ENCODE data around the gene PYGL. TPM values are rescaled to one million over a fixed set of nuclear protein-coding genes. Genes with fewer than 3 reads are reported as not detected.

PYGL gene
- polyA plus RNA-seq, 1 donor (not counting 4 experiments of a cell fraction or from before 2014, with no cell fraction given): 331 TPM

DNA sequence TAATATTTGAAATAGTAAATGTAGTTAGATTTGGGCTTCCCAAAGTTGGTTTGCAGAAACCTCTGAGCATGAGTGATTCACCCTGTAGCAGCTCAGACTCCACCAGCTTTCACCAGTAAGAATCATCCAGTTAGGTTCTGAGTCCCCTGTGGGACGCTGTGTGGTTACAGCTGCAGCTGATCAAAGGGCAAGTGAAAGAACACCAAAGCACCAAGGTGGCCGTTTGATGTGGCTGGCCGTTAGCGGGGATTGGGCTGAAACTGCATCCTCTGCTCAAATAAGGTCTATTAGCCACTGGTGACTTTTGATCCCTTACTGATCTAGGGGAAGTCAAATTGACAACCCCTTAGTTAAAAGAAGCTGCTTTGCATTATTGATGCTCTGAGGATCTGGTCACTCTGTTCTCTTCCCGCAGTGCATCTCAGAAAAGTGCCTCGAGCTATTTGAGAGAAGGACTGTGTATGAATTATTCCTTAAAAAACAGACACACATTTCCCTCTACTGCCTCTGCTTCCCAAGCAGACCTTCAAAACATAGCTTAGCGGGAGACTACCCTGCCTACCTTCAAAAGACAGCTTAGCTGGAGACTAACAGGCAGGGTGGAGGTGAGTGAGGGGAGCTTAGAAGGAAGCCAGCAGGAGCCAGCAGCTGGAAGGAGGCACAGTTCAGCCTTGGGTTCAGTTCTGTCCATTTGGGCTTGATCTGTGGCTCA is 68.8 kb downstream of the PYGL start:
- FAIRE-seq (no peak), DNase-seq (ENCODE audit: low read depth, low spot score) (no peak)
- H3K4me1 ChIP-seq (ENCODE audit: control insufficient read depth, extremely low read depth, insufficient read depth, low read length): no peaks in the 10 kb centered on the region
- no peak overlapping the region for H3K9ac ChIP-seq (ENCODE audit: control insufficient read depth, extremely low read depth, insufficient read depth, low read length)
- H3K79me2 ChIP-seq (ENCODE audit: control insufficient read depth, insufficient read depth, low read length): no peaks in the 10 kb centered on the region
- peaks cover 38% of the 10 kb centered on the region for H3K27me3 ChIP-seq (ENCODE audit: control insufficient read depth, extremely low read depth, insufficient read depth, low read length)
- H4K20me1 ChIP-seq (ENCODE audit: control insufficient read depth, extremely low read depth, insufficient read depth, low read length): no peaks in the 10 kb centered on the region
- H3K27ac ChIP-seq (ENCODE audit: control insufficient read depth, insufficient read depth, low read length): no peak overlapping the region
- H3K4me2 ChIP-seq (ENCODE audit: control insufficient read depth, extremely low read depth, insufficient read depth, low read depth, low read length): no peak overlapping the region
- TF ChIP-seq, protein P1, sequence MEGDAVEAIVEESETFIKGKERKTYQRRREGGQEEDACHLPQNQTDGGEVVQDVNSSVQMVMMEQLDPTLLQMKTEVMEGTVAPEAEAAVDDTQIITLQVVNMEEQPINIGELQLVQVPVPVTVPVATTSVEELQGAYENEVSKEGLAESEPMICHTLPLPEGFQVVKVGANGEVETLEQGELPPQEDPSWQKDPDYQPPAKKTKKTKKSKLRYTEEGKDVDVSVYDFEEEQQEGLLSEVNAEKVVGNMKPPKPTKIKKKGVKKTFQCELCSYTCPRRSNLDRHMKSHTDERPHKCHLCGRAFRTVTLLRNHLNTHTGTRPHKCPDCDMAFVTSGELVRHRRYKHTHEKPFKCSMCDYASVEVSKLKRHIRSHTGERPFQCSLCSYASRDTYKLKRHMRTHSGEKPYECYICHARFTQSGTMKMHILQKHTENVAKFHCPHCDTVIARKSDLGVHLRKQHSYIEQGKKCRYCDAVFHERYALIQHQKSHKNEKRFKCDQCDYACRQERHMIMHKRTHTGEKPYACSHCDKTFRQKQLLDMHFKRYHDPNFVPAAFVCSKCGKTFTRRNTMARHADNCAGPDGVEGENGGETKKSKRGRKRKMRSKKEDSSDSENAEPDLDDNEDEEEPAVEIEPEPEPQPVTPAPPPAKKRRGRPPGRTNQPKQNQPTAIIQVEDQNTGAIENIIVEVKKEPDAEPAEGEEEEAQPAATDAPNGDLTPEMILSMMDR (optimal IDR thresholded peaks at IDR 0.05 in 1 of 3, IDR thresholded peaks at IDR 0.05 in 1 of 3, conservative IDR thresholded peaks at IDR 0.05 in 1 of 3; ENCODE audit: extremely low read depth in 1 of 3, insufficient read depth in 2 of 3, low read length in 3 of 3): no peak
- TF ChIP-seq EZH2 (IDR thresholded peaks at IDR 0.05; ENCODE audit: low read length): no peak
- peaks cover 1% of the 10 kb centered on the region for H3K9me3 ChIP-seq (ENCODE audit: control insufficient read depth, low read depth, low read length)
- dilution Hi-C loops (cut with MboI; ENCODE audit: extremely low pct_ligation_motif_present, low sequenced_read_pairs): no loop called here
- no peaks in the 10 kb centered on the region for H3K36me3 ChIP-seq (ENCODE audit: control insufficient read depth in 2 of 2, extremely low read depth in 1 of 2, insufficient read depth in 2 of 2, low read length in 2 of 2)
- H3K4me3 ChIP-seq (ENCODE audit: control insufficient read depth in 2 of 3, extremely low read depth in 1 of 3, insufficient read depth in 2 of 3, low read depth in 1 of 3, low read length in 3 of 3): no peak overlapping the region
- no peaks in the 10 kb centered on the region for H3K9me1 ChIP-seq (ENCODE audit: control insufficient read depth, extremely low read depth, insufficient read depth, low read length)
- no peak overlapping the region for H2AFZ ChIP-seq (ENCODE audit: control insufficient read depth, low read length)

DNA sequence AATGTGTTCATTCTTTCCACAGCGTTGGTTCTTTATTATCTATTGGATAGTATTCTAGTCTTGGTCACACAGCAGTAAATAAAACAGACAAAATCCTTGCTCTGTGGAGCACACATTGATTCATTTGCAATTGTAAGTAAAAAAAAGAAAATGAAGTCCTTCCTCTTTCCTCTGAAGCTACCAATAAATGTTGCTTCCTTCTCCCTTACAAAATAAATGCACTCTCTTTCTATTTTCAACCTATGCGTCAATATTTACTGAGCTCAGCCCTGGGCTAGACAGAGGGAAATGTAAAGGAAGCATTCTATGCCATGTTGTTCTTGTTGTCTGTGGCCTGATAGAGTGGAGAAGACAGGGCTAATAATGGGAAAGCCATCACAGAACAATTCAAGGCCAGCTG is 69.5 kb downstream of the PYGL start:
- H3K4me3 ChIP-seq (ENCODE audit: control insufficient read depth in 2 of 3, extremely low read depth in 1 of 3, insufficient read depth in 2 of 3, low read depth in 1 of 3, low read length in 3 of 3): no peak overlapping the region
- H3K4me1 ChIP-seq (ENCODE audit: control insufficient read depth, extremely low read depth, insufficient read depth, low read length): no peaks in the 10 kb centered on the region
- DNase-seq (ENCODE audit: low read depth, low spot score) (no peak), FAIRE-seq (no peak)
- no peaks in the 10 kb centered on the region for H3K36me3 ChIP-seq (ENCODE audit: control insufficient read depth in 2 of 2, extremely low read depth in 1 of 2, insufficient read depth in 2 of 2, low read length in 2 of 2)
- dilution Hi-C loops (cut with MboI; ENCODE audit: extremely low pct_ligation_motif_present, low sequenced_read_pairs): no loop called here
- H3K9ac ChIP-seq (ENCODE audit: control insufficient read depth, extremely low read depth, insufficient read depth, low read length): no peak overlapping the region
- no peaks in the 10 kb centered on the region for H3K9me1 ChIP-seq (ENCODE audit: control insufficient read depth, extremely low read depth, insufficient read depth, low read length)
- no peaks in the 10 kb centered on the region for H4K20me1 ChIP-seq (ENCODE audit: control insufficient read depth, extremely low read depth, insufficient read depth, low read length)
- H3K4me2 ChIP-seq (ENCODE audit: control insufficient read depth, extremely low read depth, insufficient read depth, low read depth, low read length): no peak overlapping the region
- no peaks in the 10 kb centered on the region for H3K79me2 ChIP-seq (ENCODE audit: control insufficient read depth, insufficient read depth, low read length)
- H3K27me3 ChIP-seq (ENCODE audit: control insufficient read depth, extremely low read depth, insufficient read depth, low read length): peaks cover 43% of the 10 kb centered on the region
- no peak overlapping the region for H2AFZ ChIP-seq (ENCODE audit: control insufficient read depth, low read length)
- no peak overlapping the region for H3K27ac ChIP-seq (ENCODE audit: control insufficient read depth, insufficient read depth, low read length)
- TF ChIP-seq, protein P1 (optimal IDR thresholded peaks at IDR 0.05 in 1 of 3, IDR thresholded peaks at IDR 0.05 in 1 of 3, conservative IDR thresholded peaks at IDR 0.05 in 1 of 3; ENCODE audit: extremely low read depth in 1 of 3, insufficient read depth in 2 of 3, low read length in 3 of 3): no peak
- TF ChIP-seq EZH2 (IDR thresholded peaks at IDR 0.05; ENCODE audit: low read length): no peak
- H3K9me3 ChIP-seq (ENCODE audit: control insufficient read depth, low read depth, low read length): peaks cover 2% of the 10 kb centered on the region
